ENCODE data around the gene OLFM4.

Gene OLFM4

DNA sequence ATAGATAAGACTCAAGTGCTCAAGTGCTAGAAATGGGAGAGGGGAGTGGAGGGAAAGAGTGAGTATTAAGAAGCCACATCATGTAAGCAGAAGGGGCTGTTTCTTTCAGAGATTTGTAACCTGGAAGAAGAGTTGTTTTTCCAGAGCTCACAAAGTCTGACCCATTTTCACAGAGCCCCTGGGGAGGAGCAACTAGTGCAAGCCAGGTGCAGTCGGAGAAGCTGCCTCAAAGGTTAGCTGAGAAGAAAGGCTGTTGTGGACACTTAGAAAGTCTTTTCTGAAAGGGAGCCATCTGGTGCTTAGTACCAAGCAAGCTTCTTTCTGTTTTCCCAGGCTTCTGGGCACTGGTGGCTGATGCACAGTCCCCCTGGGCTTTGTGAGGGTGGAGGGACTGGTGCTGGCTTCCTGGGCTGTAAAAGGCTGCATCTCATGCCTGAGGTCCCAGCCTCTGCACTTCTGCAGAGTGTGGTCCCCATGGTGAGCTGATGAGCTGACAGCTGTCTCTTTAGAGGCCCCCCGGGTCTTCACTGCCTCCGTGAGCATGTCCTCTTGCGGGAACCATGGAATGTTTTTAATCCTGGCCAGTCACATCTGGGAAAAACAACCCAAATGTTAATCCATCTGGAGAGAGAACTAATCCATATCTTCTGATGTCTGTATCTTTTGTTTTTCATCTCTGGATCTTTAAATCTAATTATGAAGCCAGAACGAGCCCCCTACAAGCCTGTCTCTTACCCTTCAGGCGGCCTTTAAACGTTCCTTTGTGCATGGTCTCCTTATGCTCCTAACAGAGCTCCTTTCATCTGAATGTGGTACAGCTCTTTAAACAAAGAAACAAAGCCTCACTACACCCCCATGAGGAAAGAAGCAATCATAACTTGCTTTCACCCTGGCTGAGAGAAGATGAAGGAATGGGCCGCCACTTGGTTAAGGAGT is 40.2 kb downstream of the OLFM4 start:
- DNase-seq, result peak; percentile 25

DNA sequence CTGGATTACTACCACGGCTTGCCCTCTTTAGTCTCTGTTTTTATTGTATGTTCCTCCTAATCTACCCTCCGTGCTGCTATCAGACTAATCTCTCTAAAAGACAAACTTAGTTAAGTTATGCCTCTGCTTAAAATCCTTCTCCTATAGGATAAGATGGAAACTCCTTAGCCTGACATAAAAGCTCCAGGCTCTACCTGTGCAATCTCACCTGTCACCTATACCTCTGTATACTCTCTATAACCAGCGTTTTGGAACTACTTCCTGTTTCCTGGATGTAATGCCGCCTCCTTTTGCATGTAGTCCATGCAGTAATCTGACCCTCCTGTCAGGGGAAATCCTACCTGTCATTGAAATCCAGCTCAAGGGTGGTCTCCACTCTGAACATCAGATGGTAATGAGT is 41.2 kb downstream of the OLFM4 start:
- no peak for DNase-seq

- no peak for DNase-seq
Measured at GRCh38 chr13:53073711-53074110, 45.1 kb downstream of the OLFM4 start.

- no peak for DNase-seq
Measured at GRCh38 chr13:53074114-53074513, 45.5 kb downstream of the OLFM4 start.

- DNase-seq, result no peak
Measured at GRCh38 chr13:53075356-53076041, 46.9 kb downstream of the OLFM4 start.

GRCh38 chr13:53079691-53080090 is 51.1 kb downstream of the OLFM4 start:
- no peak for DNase-seq

- DNase-seq, result no peak
Measured at GRCh38 chr13:53088871-53089270, 60.3 kb downstream of the OLFM4 start.

DNA sequence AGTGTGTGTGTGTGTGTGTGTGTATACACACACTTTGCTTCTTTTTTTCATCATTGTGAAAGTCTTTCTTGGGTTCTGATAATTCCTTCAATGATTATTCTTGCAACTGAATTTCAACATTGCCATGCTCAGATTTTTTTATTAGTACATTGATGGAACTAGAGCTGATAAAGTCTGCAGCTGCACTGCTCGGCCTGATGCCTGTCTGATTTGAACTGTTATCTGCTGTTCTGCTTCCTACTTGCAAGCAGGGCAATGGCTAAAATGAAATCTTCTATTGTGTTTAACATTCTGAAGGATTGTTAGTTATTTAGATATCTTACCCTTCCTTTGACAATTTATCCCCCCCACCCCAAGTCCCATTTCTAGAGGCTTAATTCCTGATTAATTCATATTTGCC is 61.3 kb downstream of the OLFM4 start:
- no peak for DNase-seq

- DNase-seq, result no peak
Measured at GRCh38 chr13:53090461-53090860, 61.8 kb downstream of the OLFM4 start.

DNA sequence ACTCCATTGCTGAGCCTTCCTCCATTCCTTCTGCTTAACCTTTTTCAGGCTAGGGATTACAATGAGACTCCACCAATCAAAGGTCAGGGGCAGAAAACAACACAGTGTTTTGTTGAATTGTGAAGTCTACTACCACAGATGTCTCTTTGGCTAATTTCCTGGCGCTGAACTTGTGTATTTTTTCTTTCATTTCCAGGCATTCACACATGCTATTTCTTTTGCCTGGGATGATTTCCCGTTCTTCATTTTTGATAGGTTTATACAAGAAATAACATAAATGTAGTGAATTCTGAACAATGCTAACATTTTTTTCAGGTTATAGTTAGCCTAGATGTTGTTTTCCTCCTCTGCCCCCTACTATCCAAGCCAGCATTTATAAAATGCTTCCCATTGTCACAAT is 64.3 kb downstream of the OLFM4 start:
- DNase-seq, result no peak

DNA sequence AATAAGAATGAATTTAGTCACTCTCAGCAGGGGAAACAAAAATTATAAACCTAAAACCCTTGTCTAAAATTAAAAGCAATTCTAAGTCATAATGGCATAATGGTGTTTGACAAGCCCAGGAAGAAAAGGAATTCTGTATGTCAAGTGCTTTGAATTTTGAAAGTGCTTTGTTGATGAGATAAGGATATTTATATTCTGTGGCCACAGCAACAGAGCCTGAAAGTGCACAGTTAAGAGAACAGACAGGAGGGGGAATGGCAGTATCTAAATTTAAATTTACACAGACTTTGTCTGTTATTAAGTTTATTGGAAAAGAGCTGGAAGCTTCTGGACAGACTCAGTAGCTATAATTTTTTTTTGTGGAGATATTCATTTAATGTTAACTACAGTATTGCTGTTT is 69.8 kb downstream of the OLFM4 start:
- DNase-seq, result peak; percentile 10

DNA sequence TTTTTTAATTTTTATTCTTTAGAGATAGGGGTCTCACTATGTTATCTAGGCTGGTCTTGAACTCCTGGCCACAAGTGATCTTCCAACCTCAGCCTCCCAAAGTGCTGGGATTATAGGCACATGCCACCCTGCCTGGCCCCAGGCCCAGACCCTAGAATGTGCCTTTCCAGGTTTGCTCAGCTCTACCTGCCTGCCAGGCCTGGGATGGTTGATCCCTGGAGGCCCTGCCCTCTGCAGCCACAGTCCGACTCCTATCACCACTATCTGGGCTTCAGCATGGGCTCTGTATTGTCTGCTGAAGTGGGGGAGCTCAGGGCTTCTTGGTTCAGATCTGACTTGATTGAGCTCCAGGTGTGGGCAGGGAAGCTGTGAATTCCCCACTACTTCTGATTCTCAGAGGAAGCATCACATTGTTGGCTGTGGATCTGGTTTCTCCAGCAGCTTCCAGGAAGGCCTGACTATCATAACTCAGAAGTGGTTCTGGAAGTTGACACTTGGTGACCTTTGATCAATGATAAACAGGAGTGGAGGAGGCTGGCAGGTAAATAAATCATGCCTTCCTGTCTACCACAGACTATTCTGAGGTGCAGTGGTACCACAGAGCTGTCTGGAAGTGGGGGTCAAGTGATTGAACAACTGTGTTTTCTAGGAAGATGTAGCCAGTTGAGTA is 71.9 kb downstream of the OLFM4 start:
- no peak for DNase-seq
